ENCODE measurements around the gene LDB2. TPM values are rescaled to one million over a fixed set of nuclear protein-coding genes. Genes with fewer than 3 reads are reported as not detected.
"Not testable (repeated sequence)": the region's sequence is repeated elsewhere in the genome, so short reads cannot be mapped to it uniquely, and the experiment has no call there.

LDB2 gene
- total RNA-seq, 1 experiment from 2014 or later, result not detected

GRCh38 chr4:16641971-16642370 is 256.5 kb downstream of the LDB2 start:
- TF ChIP-seq CTCF (conservative IDR thresholded peaks at IDR 0.05) (no peak), EZH2 (IDR thresholded peaks at IDR 0.05; ENCODE audit: low read depth) (no peak)
- no peak overlapping the region for H3K4me2 ChIP-seq
- H3F3A ChIP-seq (ENCODE audit: insufficient read depth, low read depth), result no peaks in the 10 kb centered on the region
- H3K79me2 ChIP-seq (ENCODE audit: low read depth), result no peaks in the 10 kb centered on the region
- no peaks in the 10 kb centered on the region; the same call in 1 of the 2 replicates for H3K27me3 ChIP-seq (ENCODE audit: insufficient read depth, low read depth)
- POLR2A ChIA-PET (ENCODE audit: unreplicated experiment), result no interaction called here
- no TSS peak for BruUV-seq (replicated peaks)
- no peak overlapping the region for H3K4me3 ChIP-seq
- H2AFZ ChIP-seq, result no peak overlapping the region
- H3K9me3 ChIP-seq (ENCODE audit: insufficient read depth, low read depth), result no peaks in the 10 kb centered on the region
- H4K20me1 ChIP-seq (ENCODE audit: insufficient read depth), result no peaks in the 10 kb centered on the region
- no peaks in the 10 kb centered on the region for H3K36me3 ChIP-seq (ENCODE audit: low read depth)
- H3K9me2 ChIP-seq (ENCODE audit: insufficient read depth), result no peaks in the 10 kb centered on the region
- no peak overlapping the region for H3K27ac ChIP-seq
- intact Hi-C loops (cut with micrococcal nuclease; ENCODE audit: unreplicated experiment), result loop anchor here (5.0 kb wide), 1 partner anchor 805 kb away; no protein-coding TSS in a partner anchor
- CTCF ChIA-PET, result no interaction called here
- DNase-seq, result no peak
- no peaks in the 10 kb centered on the region for H3K4me1 ChIP-seq (replicated peaks; ENCODE audit: insufficient read depth)

GRCh38 chr4:16636912-16637630 is 261.4 kb downstream of the LDB2 start:
- no peak overlapping the region for H3K4me2 ChIP-seq
- no peak overlapping the region for H3K4me3 ChIP-seq
- no peaks in the 10 kb centered on the region for H3K36me3 ChIP-seq (ENCODE audit: low read depth)
- no peak for TF ChIP-seq CTCF (conservative IDR thresholded peaks at IDR 0.05)
- TF ChIP-seq EZH2 (IDR thresholded peaks at IDR 0.05; ENCODE audit: low read depth), result no peak
- no peak overlapping the region for H3K27ac ChIP-seq
- ChIA-PET CTCF (no interaction called here), POLR2A (ENCODE audit: unreplicated experiment) (no interaction called here)
- no peak for DNase-seq
- no peaks in the 10 kb centered on the region for H4K20me1 ChIP-seq (ENCODE audit: insufficient read depth)
- no peaks in the 10 kb centered on the region for H3K9me2 ChIP-seq (ENCODE audit: insufficient read depth)
- intact Hi-C loops (cut with micrococcal nuclease; ENCODE audit: unreplicated experiment), result no loop called here
- no peaks in the 10 kb centered on the region for H3K27me3 ChIP-seq (ENCODE audit: insufficient read depth, low read depth)
- H3K4me1 ChIP-seq (replicated peaks; ENCODE audit: insufficient read depth), result no peaks in the 10 kb centered on the region
- H3K9me3 ChIP-seq (ENCODE audit: insufficient read depth, low read depth), result no peaks in the 10 kb centered on the region
- no TSS peak for BruUV-seq (replicated peaks)
- no peak overlapping the region for H2AFZ ChIP-seq
- no peaks in the 10 kb centered on the region for H3F3A ChIP-seq (ENCODE audit: insufficient read depth, low read depth)
- H3K79me2 ChIP-seq (ENCODE audit: low read depth), result no peaks in the 10 kb centered on the region

- CTCF ChIA-PET, result no interaction called here
- Histone ChIP-seq H3K27me3 (ENCODE audit: insufficient read depth, low read depth) (no peaks in the 10 kb centered on the region), H3K36me3 (ENCODE audit: low read depth) (no peaks in the 10 kb centered on the region)
Measured at GRCh38 chr4:16636304-16636703, 262.1 kb downstream of the LDB2 start.

GRCh38 chr4:16629274-16629673 is 269.2 kb downstream of the LDB2 start:
- H3K27ac ChIP-seq; H3K36me3 ChIP-seq (ENCODE audit: low read depth); CTCF ChIA-PET; H3K4me3 ChIP-seq; H3F3A ChIP-seq (ENCODE audit: insufficient read depth, low read depth); H3K27me3 ChIP-seq (ENCODE audit: insufficient read depth, low read depth); POLR2A ChIA-PET (ENCODE audit: unreplicated experiment); H3K79me2 ChIP-seq (ENCODE audit: low read depth); BruUV-seq (replicated peaks); H3K4me1 ChIP-seq (replicated peaks; ENCODE audit: insufficient read depth); DNase-seq; H3K9me3 ChIP-seq (ENCODE audit: insufficient read depth, low read depth); H3K4me2 ChIP-seq; H4K20me1 ChIP-seq (ENCODE audit: insufficient read depth); H2AFZ ChIP-seq; H3K9me2 ChIP-seq (ENCODE audit: insufficient read depth); intact Hi-C loops (cut with micrococcal nuclease; ENCODE audit: unreplicated experiment): not testable (repeated sequence)

More at GRCh38 chr4:16636304-16636703, 262.1 kb downstream of the LDB2 start:
- Histone ChIP-seq H3K9me3 (ENCODE audit: insufficient read depth, low read depth) (no peaks in the 10 kb centered on the region), H3K79me2 (ENCODE audit: low read depth) (no peaks in the 10 kb centered on the region), H3K9me2 (ENCODE audit: insufficient read depth) (no peaks in the 10 kb centered on the region), H3F3A (ENCODE audit: insufficient read depth, low read depth) (no peaks in the 10 kb centered on the region), H3K4me3 (no peak overlapping the region), H4K20me1 (ENCODE audit: insufficient read depth) (no peaks in the 10 kb centered on the region), H2AFZ (no peak overlapping the region), H3K27ac (no peak overlapping the region), H3K4me1 (replicated peaks; ENCODE audit: insufficient read depth) (no peaks in the 10 kb centered on the region), H3K4me2 (no peak overlapping the region)
- TF ChIP-seq EZH2 (IDR thresholded peaks at IDR 0.05; ENCODE audit: low read depth) (no peak), CTCF (conservative IDR thresholded peaks at IDR 0.05) (no peak)
- no peak for DNase-seq
- POLR2A ChIA-PET (ENCODE audit: unreplicated experiment), result no interaction called here
- intact Hi-C loops (cut with micrococcal nuclease; ENCODE audit: unreplicated experiment), result no loop called here
- BruUV-seq (replicated peaks), result no TSS peak

DNA sequence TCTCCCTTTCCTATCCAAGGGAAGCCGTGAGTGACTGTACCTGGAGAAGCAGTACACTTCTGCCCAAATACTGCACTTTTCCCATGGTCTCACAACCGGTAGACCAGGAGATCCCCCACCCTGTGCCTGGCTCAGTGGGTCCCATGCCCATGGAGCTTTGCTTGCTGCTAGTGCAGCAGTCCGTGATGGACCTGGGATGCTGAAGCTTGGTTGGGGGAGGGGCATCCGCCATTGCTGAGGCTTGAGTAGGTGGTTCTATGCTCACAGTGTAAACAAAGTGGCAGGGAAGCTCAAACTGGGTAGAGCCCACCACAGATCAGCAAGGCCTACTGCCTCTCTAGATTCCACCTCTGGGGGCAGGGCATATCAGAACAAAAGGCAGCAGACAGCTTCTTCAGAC is 269.6 kb downstream of the LDB2 start:
- H3K27ac ChIP-seq; CTCF ChIA-PET; H4K20me1 ChIP-seq (ENCODE audit: insufficient read depth); H3K36me3 ChIP-seq (ENCODE audit: low read depth); H3K79me2 ChIP-seq (ENCODE audit: low read depth); POLR2A ChIA-PET (ENCODE audit: unreplicated experiment); H3K4me3 ChIP-seq; H3K9me2 ChIP-seq (ENCODE audit: insufficient read depth); H3F3A ChIP-seq (ENCODE audit: insufficient read depth, low read depth); BruUV-seq (replicated peaks); H2AFZ ChIP-seq; H3K4me2 ChIP-seq; H3K9me3 ChIP-seq (ENCODE audit: insufficient read depth, low read depth); DNase-seq; H3K4me1 ChIP-seq (replicated peaks; ENCODE audit: insufficient read depth); H3K27me3 ChIP-seq (ENCODE audit: insufficient read depth, low read depth); intact Hi-C loops (cut with micrococcal nuclease; ENCODE audit: unreplicated experiment): not testable (repeated sequence)
